Lower leg skin (tissue), 3 donors: Measurements from ENCODE around the gene SLC7A5.

ENCODE experiments used
- CTCF ChIP-seq, 3 donors: fragments of 450-650 bp; IDR thresholded peaks; one replicate each; pipeline ENCODE4 v1.5.1; 2016; ENCODE audit warnings: antibody characterized with exemption in 3 of 3, mild to moderate bottlenecking in 3 of 3, moderate library complexity in 2 of 3
- POLR2A ChIP-seq, 2 donors: fragments of 450-650 bp; IDR thresholded peaks; one replicate each; pipeline ENCODE4 v1.6.1; 2016 to 2017; ENCODE audit warnings: antibody characterized with exemption in 2 of 2, mild to moderate bottlenecking in 1 of 2, moderate library complexity in 1 of 2

- no peak for TF ChIP-seq CTCF (IDR thresholded peaks at IDR 0.05)
- TF ChIP-seq POLR2A (IDR thresholded peaks at IDR 0.05), result no peak
These were observed 8.6 kb downstream of the SLC7A5 start for GRCh38 chr16:87860553-87861299.
